GM18499 (cell line): ENCODE data around the gene CTBP1.

Source experiments
- ATAC-seq: cut with Tn5 transposase; IDR thresholded peaks from one replicate; pipeline ENCODE4 v1.9.1; 2021; ENCODE audit warnings: moderate number of reproducible peaks; ENCODE audit not compliant: insufficient read depth, unreplicated experiment

The CTBP1 gene

DNA sequence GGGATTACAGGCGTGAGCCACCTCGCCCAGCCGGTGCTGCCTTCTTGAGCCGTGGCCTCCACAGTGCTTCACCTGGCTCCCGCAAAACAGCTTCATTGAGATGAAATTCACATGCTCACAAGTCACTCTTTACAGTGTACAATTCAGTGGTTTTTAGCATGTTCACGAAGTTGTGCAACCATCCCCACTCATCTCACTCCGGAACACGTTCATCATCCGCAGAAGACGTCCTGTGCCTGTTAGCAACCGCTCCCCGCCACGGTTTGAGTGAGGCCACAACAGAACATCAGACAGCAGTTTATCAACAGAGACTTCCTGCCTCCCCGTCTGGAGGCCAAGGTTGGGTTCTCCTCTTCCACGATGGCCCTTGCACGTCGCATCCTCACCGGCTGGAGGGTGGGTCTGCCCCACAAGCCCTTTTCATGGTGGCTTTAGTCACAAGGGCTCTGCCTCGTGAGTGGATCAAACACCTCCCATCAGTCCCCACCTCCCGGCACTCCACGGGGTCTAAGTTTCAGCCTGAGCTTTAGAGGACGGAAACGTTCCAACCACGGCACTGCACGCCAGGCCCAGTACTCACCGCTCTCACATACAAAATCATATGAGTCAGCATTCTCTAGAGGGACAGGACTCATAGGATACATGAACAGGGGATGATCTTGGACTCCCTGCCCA is 46.9 kb downstream of the CTBP1 start:
- ATAC-seq: no peak

- ATAC-seq: no peak
Observed at GRCh38 chr4:1200425-1201035, 48.4 kb downstream of the CTBP1 start.

- ATAC-seq: no peak
Observed at GRCh38 chr4:1199556-1200331, 49.2 kb downstream of the CTBP1 start.

GRCh38 chr4:1198098-1198844 is 50.7 kb downstream of the CTBP1 start:
- ATAC-seq: no peak

- ATAC-seq: no peak
Observed at GRCh38 chr4:1196421-1197183, 52.3 kb downstream of the CTBP1 start.

DNA sequence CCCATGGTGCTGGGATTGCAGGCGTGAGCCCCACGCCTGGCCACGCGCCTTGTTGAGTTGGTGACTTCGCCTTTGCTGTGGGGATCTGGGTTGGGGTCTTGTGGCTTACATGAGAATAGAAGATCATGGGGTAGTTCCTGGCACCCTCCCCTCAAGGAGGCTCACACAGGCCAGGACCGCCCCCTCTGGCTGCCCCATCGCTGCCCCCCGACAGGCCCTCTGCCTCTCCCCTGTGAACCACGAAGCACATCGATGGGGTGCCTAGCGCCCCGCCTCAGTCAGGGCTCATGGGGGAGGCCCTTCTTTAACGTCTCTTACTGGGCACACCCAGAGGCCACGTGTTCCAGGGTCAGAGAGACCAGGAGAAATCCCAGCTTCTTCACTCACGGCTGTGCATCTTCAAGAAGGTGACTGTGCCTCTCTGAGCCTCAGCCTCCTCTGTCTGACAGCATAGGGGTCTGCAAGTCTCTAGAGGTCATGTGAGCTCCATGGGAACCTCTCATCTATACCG is 53.0 kb downstream of the CTBP1 start:
- no peak for ATAC-seq

- no peak for ATAC-seq
Observed at GRCh38 chr4:1195109-1195671, 53.7 kb downstream of the CTBP1 start.

GRCh38 chr4:1194010-1194900 is 54.7 kb downstream of the CTBP1 start:
- no peak for ATAC-seq

GRCh38 chr4:1193206-1194009 is 55.5 kb downstream of the CTBP1 start:
- no peak for ATAC-seq

DNA sequence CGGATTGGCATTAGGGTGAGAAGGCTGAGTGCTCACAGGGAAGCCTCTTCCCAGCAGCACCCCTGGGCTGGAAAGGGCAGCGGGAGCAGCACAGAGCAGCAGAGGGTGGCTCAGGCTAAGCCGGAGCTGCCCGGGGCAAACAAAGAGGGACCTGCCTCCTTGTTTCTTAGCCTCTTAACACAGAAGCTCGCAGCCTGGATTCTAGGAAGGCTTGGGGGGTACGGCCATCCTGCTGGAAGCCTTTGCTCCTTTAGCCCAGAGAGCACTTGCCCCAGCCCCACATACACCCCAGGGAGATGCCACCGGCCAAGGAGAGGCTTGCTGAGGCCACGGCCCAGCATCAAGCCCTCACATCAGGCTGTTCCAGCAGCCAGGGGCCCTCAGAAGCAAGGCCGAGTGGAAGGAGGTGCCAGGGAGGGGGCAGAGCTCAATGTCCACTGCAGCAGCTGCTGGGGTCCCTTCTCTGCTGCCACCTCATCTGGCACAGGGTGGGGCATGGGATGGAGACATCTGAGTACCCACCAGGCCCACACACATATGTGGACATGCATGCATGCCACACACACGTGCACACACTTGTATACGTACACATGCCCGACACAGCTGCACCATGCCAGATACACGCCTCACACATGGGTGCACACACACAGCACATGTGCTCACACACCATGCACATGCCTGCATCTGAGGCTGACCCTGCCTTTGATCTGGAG is 56.3 kb downstream of the CTBP1 start:
- ATAC-seq: no peak

GRCh38 chr4:1192091-1192492 is 56.8 kb downstream of the CTBP1 start:
- no peak for ATAC-seq

DNA sequence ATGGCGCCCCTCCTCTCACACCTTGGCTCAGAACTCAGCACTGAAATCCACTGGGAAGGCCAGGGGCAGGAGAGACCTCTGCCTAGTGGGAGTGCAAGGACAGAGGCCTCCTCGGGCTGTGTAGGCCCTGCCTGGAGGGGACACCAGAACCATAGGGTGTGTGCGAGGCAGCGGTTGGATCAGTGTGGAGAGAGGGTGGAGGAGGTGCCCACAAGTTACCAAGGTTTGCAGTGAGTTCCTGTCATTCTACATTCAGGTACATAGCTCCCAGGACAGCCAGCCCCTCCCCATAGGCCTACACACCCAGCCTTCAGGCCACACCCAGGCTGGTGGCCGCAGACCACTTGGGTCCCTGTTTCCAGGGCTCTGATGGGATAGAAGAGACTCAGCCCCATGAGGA is 57.3 kb downstream of the CTBP1 start:
- no peak for ATAC-seq

GRCh38 chr4:1187182-1187581 is 61.7 kb downstream of the CTBP1 start:
- no peak for ATAC-seq

DNA sequence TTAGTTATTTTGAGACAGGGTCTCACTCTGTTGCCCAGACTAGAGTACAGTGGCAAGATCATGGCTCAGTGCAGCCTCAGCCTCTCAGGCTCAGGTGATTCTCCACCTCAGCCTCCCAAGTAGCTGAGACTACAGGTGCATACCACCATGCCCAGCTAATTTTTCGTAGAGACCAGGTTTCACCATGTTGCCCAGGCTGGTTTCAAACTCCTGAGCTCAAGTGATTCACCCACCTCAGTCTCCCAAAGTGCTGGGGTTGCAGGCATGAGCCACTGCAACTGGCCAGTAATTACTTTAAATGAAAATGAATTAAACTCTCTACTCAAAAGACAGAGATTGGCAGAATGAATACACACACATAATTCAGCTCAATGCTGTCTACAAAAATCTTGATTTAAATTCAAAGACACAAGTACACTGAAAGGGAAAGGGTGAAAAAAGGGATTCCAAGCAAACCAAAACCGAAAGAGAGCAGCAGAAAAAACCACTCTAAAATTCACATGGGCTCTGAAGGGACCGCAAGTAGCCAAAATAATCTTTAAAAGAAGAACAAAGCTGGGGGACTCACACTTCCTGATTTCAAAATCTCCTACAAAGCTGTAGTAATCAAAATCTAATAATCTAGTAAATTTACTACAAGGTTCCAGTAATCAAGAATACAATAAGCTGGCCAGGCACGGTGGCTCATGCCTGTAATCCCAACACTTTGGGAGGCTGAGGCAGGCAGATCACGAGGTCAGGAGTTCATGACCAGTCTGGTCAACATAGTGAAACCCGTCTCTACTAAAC is 64.8 kb downstream of the CTBP1 start:
- ATAC-seq: no peak

- no peak for ATAC-seq
Observed at GRCh38 chr4:1182313-1182712, 66.6 kb downstream of the CTBP1 start.

DNA sequence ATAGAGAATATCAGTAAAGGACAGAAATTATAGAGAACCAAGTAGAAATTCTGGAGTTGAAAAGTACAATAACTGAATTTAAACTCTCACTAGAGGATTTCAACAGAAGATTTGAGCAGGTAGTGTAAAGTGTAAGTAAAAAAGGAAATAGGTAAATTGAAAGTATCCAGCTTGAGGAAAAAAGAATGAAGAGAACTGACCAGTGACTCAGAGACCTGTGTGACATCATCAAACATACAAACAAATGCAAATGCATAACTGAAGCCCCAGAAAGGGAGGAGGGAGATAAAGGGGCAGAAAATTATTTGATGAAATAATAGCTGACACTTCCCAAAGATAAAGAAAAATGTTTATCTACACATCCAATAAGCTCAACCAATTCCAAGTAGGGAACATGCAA is 68.3 kb downstream of the CTBP1 start:
- no peak for ATAC-seq
